Inflammatory macrophage (primary cell): ENCODE results near the gene SMIM5.

Experiments
- DNase-seq, 2 donors: peaks; one replicate each; pipeline ENCODE4 v3.0.0-alpha.2; 2020 to 2022

Gene SMIM5

GRCh38 chr17:75670868-75671267, 37.6 kb downstream of the SMIM5 start:
- DNase-seq: no peak

GRCh38 chr17:75672011-75672410, 38.8 kb downstream of the SMIM5 start:
- DNase-seq: no peak

- no peak for DNase-seq
These were observed 40.3 kb downstream of the SMIM5 start for GRCh38 chr17:75673487-75673886.

- DNase-seq: no peak
These were observed 43.2 kb downstream of the SMIM5 start for GRCh38 chr17:75676461-75676860.

- DNase-seq: no peak
These were observed 46.5 kb downstream of the SMIM5 start for GRCh38 chr17:75679706-75680211.

- DNase-seq: no peak
These were observed 47.2 kb downstream of the SMIM5 start for GRCh38 chr17:75680431-75680830.

GRCh38 chr17:75681289-75681688, 48.1 kb downstream of the SMIM5 start:
- no peak for DNase-seq

GRCh38 chr17:75683583-75683982, 50.3 kb downstream of the SMIM5 start:
- DNase-seq: no peak

- no peak for DNase-seq
These were observed 51.0 kb downstream of the SMIM5 start for GRCh38 chr17:75684249-75684648.

GRCh38 chr17:75684924-75685323, 51.7 kb downstream of the SMIM5 start:
- no peak for DNase-seq

- no peak for DNase-seq
These were observed 52.3 kb downstream of the SMIM5 start for GRCh38 chr17:75685499-75685898.

GRCh38 chr17:75688209-75688825, 55.1 kb downstream of the SMIM5 start:
- DNase-seq: peak; percentile 44 to 45

- no peak for DNase-seq
These were observed 56.2 kb downstream of the SMIM5 start for GRCh38 chr17:75689441-75689873.
